ENCODE data around the gene TMEM120B. TPM values are rescaled to one million over a fixed set of nuclear protein-coding genes. Genes with fewer than 3 reads are reported as not detected.

The TMEM120B gene
- total and polyA plus RNA-seq, 2 of the 13 experiments (the other 11 are each of a cell fraction or from before 2014, with no cell fraction given): 7.1 to 12.9 TPM

DNA sequence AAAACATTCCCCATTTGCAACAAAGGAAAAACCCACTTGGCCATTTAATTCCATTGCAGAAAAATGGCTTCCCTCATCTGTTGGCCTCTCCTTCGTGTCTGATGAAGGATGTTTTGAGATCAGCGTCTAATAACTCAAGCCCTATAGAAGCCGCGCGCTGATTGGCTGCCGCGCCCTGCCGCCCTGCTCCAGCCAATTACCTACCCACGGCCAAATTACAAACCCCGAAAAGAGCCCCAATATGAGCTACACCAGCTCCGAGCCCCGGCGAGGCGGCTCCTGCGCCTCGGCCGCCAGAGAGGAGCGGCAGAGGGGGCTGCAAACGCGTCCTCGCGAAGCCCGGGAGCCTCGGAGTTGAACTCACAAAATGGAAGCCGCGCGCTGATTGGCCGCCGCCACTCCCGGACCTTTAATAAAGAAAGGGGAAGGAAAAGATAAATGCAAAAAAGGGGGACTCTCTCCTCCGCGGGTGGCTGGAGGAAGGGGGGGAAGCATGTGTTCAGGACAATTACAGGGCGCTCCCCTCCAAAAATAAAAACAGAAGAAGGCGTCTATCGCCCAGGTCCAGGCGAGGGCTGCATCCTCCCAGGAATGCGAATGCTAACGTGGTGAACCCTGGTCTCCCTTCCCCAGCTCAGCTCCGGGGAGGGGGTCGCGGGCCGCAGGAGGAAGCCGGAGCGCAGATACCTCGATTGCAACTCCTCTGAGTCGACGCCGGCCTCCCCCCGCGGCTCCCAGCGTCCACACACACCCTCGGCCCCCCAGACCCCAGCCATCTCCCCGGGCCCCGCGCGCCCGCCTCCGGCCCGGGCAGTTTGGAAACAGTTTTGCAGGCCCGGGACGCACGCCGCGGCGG lies 90.5 kb downstream of the TMEM120B start (continued):
- TF ChIP-seq ZFP91 (CRISPR knock-in tag; IDR thresholded peaks at IDR 0.05; ENCODE audit: borderline replicate concordance): peak; percentile 45; the same call in 1 of the 2 replicates
- no peak for TF ChIP-seq CBX1 (IDR thresholded peaks at IDR 0.05; ENCODE audit: low read depth)
- TF ChIP-seq MXD4 (CRISPR knock-in tag; IDR thresholded peaks at IDR 0.05): 0 out of 2 replicates have a peak, but pooled peaks have one; percentile 54
- TF ChIP-seq, protein P1, sequence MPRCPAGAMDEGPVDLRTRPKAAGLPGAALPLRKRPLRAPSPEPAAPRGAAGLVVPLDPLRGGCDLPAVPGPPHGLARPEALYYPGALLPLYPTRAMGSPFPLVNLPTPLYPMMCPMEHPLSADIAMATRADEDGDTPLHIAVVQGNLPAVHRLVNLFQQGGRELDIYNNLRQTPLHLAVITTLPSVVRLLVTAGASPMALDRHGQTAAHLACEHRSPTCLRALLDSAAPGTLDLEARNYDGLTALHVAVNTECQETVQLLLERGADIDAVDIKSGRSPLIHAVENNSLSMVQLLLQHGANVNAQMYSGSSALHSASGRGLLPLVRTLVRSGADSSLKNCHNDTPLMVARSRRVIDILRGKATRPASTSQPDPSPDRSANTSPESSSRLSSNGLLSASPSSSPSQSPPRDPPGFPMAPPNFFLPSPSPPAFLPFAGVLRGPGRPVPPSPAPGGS (CRISPR knock-in tag; IDR thresholded peaks at IDR 0.05): peak; percentile 19; the same call in 1 of the 2 replicates
- peak; percentile 86 for TF ChIP-seq NFYB (CRISPR knock-in tag; IDR thresholded peaks at IDR 0.05)
- 0 out of 2 replicates have a peak, but pooled peaks have one; percentile 30 for TF ChIP-seq BRF2 (CRISPR knock-in tag; IDR thresholded peaks at IDR 0.05)
- TF ChIP-seq, protein P2, sequence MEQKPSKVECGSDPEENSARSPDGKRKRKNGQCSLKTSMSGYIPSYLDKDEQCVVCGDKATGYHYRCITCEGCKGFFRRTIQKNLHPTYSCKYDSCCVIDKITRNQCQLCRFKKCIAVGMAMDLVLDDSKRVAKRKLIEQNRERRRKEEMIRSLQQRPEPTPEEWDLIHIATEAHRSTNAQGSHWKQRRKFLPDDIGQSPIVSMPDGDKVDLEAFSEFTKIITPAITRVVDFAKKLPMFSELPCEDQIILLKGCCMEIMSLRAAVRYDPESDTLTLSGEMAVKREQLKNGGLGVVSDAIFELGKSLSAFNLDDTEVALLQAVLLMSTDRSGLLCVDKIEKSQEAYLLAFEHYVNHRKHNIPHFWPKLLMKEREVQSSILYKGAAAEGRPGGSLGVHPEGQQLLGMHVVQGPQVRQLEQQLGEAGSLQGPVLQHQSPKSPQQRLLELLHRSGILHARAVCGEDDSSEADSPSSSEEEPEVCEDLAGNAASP (CRISPR knock-in tag; IDR thresholded peaks at IDR 0.05; ENCODE audit: borderline replicate concordance): peak; percentile 9; the same call in 1 of the 2 replicates
- peak; percentile 98 for TF ChIP-seq HMGXB3 (CRISPR knock-in tag; IDR thresholded peaks at IDR 0.05; ENCODE audit: borderline replicate concordance)
- peak; percentile 85 for TF ChIP-seq ZNF816 (CRISPR knock-in tag; IDR thresholded peaks at IDR 0.05; ENCODE audit: borderline replicate concordance)
- peak; percentile 86 for TF ChIP-seq NFYC (CRISPR knock-in tag; IDR thresholded peaks at IDR 0.05)
- TF ChIP-seq FOXA3 (CRISPR knock-in tag; IDR thresholded peaks at IDR 0.05): peak; percentile 38; the same call in 1 of the 2 replicates
- no peak for TF ChIP-seq POGZ (CRISPR knock-in tag; IDR thresholded peaks at IDR 0.05)
- TF ChIP-seq CAMTA2 (CRISPR knock-in tag; IDR thresholded peaks at IDR 0.05; ENCODE audit: borderline replicate concordance): no peak
- TF ChIP-seq ZSCAN9 (CRISPR knock-in tag; IDR thresholded peaks at IDR 0.05; ENCODE audit: borderline replicate concordance): peak; percentile 68; the same call in 1 of the 2 replicates
